AG08396 (cell line): Measurements from ENCODE around the gene MED1.
"Not testable (repeated sequence)": the region's sequence is repeated elsewhere in the genome, so short reads cannot be mapped to it uniquely, and the experiment has no call there.

Source experiments
- DNase-seq: peaks from one replicate; pipeline ENCODE4 v3.0.0; 2012; ENCODE audit warnings: low spot score, mixed read lengths

MED1 gene

DNA sequence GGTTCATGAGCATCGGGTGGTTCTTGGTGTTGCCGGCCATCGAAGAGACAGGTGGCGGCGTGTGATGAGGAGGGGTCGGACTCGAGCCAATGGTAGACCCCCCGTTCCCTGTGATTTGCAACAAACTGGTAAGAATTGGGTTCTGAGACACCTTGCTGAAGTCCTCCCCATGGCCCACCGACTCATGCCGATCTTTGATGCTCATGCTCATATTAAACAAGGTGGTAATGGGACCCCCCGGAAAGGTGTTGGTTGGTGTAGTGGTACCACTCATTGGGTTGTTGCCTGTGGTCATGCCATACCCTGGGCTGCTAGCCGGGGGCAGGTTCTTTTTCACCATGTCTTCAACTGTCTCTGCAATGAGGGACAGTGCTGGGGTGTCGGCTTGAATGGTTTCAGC lies 40.8 kb downstream of the MED1 start:
- DNase-seq = no peak

DNA sequence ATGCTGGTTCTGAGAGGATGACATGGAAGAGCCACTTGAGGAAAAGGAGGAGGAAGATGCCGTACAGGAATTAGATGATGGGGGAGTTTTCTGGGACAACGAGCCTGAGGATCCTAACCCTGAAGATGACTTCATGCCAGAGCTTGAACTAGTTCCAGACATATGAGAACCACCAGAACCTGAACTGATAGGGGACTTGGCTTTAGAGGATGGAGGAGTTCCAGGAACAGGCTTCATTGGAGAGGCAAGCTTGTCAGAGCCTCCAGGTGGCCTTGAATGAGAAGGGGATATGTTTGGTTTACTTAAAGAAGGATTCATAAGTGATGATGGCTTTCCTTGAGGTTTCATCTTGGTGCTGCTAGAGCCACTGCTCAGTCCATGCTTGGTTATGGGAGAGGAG lies 42.7 kb downstream of the MED1 start:
- DNase-seq = no peak

DNA sequence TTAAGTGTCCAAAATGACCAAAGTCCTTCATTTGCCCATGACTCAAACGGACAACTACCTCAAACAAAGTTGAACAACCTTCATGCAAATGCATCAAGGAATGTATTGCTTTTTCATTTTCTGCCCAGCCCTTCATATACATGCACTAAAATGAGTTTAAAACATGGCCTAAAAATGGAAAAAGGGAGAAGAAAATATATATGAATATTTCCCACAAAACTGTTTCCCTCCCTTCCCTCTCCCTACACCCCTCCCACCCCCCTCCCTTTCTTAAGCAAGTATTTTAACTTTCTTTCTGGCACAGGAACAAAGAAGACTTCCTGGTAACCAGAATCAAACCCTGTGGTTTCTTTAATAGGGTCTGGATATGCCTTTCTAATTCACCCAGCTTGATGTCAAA lies 44.1 kb downstream of the MED1 start:
- DNase-seq = no peak

DNA sequence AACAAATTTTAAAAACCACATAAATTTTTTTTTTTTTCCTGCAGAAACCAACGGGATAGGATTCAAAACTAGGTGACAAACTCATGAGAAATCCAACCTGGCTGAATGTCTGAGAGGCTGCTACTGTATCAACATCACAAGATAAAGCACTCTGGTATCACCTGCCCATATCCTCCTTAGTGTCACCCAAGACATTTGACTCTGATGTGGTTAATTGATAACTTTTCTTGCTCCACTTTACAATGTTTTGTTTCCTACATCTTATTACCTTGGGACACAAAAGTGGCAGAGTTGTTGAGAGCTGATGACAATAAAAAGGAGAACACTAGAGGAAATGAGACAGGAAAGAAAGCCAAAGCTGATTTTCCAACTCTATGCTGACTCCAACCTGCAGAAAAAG lies 45.6 kb downstream of the MED1 start:
- DNase-seq = no peak

DNA sequence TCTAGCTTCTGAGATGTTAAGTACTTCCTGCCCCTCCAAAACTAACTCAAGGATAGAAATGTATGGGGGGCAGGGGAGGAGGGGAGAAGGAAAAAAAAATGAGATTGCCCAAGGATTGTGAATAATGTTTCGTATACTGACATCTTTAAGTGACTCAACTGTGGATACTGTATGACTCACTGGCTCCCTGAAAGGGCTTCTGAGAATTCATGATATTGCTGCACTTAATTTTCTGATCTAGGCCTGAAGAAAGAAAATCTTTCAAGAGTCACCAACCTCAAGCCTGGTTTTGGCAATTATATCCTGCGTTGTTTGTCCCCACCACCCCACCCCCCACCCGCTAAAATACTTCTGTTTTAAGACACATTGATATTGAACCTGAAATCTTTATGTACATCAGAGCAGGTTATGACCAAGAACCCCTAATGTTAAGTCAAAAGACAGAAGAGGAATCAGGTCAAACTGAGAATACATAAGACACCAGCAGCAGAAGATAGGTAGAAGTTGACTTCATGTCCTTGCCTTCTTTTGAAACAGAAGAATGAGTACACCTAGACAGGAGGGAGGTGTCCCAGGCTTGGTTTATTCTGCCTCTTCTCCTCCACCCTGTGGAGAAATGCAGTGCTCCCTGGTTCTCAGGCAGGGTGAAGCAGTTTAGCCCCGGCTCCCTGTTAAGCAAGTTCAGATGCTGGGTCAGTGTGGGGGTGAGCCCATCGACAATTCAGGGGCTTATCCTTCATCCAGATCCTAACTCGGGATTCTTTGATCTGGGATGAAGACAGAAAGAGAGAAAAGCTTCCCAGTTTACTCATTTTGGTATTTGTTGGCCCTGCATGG lies 46.3 kb downstream of the MED1 start:
- DNase-seq = peak; percentile 76

DNA sequence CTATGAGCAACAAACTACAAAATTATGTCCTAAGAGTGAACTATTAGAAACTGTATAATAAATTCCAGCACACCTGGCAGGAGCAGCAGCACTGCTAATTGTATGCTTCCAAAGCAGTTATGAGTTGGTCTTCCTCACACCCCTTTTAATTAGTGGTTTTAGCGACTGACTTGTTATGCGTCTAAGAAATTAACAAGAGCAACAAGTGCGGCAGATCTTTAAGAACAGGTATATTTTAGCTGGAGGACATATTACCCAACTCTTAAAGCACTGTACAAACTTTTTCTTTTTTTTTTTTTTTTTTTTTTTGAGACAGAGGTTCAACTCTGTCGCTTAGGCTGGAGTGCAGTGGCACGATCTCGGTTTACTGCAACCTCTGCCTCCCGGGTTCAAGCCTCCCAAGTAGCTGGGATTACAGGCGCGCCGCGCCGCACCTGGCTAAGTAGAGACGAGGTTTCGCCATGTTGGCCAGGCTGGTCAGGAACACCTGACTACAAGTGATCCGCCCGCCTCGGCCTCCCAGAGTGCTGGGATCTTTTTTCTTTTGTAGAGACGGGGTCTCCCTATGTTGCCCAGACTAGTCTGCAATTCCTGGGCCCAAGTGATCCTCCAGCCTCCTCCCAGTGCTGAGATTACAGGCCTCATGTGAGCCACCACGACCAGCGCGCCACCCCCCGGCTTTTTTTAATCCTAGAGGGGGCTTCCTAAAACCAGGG lies 48.0 kb downstream of the MED1 start:
- DNase-seq = no peak

DNA sequence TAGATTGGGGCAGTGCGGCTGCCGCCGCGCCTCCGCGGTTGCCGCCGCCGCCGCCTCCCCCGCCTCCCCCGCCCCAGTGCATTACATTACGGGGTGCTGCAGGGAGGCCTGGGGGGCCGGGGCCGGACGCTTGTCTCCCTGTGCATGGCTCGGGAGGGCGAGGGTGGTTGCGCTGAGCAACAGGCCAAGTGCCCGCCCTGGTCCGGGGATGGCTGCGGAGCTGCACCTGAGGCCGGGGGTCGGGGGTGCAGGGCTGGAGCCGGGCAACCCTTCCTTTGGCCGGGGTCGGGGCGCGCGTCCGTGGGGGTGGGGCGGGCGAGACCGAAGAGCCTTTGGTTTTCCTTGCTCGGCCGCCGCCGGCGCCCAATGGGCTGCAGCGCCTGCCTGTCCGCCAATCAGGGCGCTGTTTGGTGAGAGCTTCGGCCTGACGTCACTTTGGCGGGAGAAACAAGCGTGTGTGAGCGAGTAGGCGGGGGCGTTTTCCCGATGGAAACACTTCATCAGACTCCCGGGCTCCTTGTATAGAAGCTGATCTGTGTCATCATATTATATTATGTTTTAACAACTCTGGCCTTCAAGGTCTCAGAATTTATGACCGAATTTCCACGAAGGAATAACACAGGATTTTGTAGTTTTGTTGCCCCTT lies 48.7 kb downstream of the MED1 start:
- DNase-seq = peak; percentile 97

DNA sequence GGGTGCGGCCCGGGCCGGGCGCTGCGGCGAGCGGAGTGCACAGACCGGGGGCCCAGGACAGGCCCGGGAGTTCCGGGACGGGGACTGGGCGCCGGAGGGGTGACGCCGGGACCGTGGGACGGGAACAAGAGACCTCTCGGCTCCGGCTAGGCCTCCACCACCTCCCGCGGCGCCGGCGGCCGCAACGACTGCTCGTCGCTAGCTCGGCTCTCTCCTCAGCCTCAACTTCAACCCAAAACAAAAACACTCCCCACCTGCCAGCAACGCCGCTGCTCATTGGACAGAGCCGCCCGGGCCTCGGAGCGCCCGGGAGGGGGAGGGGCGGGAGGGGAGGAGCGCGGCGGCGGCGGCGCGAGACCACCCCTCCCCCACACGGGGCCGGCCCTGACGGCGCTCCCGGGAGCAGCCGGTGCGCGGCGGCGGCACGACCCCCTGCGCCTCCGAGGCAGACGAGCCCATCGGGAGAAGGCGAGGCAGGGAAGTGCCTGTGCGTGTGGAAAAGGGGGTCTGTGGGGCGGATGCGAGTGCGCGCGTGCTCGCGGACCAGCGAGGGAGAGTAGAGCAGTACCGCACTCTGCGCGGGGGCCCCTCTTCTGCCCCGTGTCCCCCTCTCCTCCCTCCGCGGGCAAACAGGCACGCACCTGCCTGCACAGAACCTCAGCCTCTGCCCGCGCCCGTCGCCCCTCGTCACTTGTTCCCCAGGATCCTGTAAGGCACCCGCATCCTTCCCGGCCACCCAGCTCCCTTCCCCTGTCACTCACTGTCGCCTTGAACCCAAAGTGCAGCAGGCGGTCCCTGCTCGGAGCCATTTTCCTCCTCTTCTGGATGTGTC lies 49.4 kb downstream of the MED1 start, which contains the start of gene FBXL20:
TSS of gene FBXL20 (minus strand) at position 215 of the 832 bp plus-strand sequence. CDS start 224 bp downstream, outside the sequence.
- DNase-seq = peak; percentile 98

DNA sequence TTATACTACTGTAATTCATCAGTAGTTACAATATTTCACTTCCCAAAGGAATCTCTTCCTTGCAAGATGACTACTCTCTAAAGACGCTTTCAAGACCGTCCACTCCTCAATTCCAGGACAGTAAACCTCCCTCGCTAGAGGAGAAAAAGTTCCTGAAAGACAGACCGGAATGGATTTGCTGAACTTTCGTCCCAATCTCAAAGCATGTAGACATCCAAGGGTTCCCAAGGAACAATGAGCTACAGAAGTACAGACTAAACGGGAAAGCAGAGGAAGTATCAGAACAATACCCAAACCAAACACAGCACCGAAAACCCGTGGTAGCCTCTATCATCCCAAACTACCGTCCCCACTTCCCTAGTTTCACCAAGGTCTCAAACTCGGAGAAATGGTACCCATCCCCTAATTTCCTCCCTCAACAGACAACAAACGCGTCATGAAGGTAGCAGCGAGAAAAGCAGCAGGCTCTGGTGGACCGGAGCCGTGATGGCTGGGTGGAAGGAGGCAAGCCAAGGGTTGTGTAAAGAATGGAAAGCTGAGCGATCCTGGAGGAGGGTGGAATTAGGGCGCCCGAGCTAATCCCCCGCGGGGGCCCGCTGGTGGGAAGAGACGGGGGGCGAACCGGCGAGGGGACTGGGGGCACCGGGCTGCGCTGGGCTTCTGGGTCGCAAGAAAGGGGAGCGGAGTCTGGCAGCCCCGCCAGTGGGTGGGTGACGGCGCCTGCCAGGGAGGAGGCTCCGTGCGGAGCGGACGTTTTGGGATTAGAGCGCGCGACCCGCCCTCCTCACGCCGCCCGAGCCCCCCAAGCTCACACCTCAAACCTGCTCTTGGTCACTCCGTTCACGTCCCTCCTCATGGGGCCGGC lies 50.3 kb downstream of the MED1 start:
- peak; percentile 31 for DNase-seq

DNA sequence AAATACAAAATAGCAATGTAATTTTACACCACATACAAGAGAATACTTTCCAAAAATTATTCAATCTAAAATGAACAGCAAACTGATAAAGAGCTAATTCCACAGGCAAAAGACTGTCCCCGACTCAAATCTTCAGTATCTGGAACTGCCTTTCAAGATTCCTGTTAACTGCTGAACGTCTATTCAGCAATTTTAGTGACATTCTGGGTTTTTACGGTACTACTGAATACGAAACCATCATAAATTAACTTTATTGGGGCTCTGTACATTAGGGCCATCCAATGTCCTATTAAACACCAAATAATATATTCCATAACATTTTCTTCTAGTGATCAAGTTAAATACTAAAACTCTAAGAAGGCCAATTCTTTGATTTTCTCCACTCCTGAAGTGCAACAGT lies 51.3 kb downstream of the MED1 start:
- DNase-seq = no peak

DNA sequence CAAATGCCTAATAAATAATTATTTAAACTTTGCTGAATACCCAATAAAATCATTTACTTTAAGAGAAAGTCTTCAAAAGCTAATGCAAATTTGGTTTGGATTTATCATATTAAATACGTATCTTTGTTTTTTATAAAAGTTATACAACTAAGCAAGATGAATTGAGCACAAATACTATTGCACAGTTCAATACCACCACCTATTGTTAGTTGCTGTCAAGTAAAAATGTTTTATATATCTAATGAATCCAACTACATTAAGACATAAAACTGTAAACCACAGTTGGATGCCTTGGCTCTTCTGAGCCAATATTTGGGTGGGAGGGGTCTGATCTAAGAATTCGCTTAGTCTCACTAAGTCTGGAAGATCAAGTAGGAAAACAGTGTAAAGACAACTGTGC lies 57.3 kb downstream of the MED1 start:
- no peak for DNase-seq

DNA sequence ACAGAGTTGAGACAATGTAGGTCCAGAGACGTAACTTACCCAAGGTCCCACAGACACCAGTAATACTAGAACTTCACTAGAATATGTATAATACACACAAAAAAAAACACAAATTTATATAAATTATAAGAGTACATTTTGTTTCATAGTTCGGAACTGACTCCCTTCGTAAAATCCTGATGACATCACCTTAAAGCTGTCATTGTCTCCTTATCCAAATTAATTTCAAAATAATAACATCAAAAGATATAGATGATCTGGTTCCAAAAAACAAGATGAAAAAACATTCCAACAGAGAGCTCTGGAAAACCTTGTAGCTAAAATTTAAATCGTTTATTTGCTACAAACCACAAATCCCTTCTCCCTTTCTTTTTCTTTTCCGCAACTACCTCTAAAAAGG lies 59.6 kb downstream of the MED1 start:
- DNase-seq = no peak

DNA sequence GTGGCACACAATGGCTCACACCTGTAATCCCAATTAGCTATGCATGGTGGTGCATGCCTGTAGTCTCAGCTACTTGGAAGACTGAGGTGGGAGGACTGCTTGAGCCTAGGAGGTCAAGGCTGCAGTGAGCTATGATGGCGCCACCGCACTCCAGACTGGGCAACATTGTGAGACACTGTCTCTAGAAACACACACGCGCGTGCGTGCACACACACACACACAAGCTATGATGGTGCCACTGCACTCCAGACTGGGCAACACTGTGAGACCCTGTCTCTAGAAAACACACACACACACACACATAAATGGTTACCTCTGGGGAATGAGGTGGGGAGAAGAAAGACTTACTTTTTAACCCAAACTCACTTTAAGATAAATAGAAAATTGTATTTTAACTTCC lies 66.0 kb downstream of the MED1 start:
- DNase-seq = no peak

DNA sequence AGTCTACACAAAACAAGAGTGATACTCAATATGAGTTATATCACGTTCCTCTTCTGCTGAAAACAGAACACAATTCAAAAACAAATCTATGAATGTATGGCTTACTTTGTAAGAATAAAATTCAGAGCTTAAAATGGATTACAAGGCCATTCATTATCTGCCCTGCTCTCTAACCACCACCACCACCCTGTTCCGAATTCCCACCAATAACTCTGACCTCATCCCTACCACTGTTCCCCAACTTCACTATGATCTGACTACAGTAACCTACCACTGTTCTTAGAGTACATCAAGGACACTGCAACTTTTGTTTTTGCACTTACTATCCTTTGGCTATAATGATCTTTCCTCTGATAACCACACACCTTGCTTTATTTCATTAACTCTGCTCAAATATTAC lies 70.9 kb downstream of the MED1 start:
- no peak for DNase-seq

DNA sequence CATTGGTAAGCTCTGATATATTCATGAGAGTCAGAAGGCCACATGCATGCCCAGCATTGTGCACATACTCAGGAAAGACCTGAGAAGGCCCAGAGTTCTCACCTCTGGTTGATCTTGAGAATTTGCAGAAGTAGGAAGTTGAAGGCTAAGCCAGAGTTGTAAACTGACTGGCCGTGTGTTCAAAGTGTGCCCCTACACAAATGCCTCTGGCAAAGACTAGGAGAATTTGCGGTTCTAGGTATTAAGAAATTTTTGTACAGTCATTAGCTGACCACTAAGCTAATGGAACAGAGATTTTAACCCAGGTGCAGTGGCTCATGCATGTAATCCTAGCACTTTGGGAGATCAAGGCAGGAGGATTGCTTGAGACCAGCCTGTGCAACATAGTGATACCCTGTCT lies 74.6 kb downstream of the MED1 start:
- DNase-seq = no peak

DNA sequence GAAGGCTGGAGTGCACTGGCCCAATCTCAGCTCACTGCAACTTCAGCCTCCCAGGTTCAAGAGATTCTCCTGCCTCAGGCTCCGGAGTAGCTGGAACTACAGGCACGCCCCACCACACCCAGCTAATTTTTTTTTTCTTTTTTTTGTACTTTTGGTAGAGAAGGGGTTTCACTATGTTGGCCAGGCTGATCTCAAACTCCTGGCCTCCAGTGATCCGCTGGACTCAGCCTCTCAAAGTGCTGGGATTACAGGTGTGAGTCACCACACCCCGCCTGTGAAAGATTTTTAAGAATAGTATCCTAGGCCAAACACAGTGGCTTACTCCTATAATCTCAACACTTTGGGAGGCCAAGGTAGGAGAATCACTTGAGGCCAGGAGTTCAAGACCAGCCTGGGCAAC lies 83.3 kb downstream of the MED1 start:
- not testable (repeated sequence) for DNase-seq

DNA sequence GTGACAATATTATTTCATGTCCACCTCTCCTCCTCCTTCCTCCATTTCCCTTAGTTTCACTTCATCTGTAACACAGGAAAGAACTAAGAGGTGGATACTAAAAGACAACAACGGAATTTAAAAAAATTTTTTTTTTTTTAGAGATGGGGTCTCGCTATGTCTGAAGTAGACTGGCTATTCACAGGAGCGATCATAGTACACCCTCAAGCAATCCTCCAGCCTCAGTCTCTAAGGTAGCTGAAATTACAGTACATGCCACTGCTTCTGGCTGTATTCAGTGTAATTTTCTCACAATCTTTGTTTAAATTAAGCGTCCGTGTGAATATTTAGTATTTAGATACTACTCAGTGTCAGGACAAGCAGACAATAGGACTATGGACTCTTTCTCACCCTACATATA lies 85.2 kb downstream of the MED1 start:
- DNase-seq = no peak

DNA sequence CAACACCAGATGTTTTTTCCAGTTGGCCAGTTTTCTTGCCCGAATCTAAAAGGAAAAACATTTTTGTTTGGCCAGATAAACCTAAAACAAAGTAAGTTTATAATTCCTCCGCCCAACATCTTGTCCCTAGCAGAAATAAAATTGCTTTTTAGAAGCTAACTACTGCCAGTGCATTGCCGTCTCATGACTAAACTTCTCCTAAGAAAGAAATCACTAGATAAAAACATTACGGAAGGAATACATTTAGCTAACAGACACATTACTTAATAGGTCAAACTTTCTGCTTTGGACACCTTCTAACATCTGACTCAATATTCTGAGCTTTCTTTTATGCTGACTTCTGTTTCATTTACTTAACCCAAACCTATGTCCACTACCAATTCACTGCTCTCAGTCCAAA lies 85.8 kb downstream of the MED1 start:
- peak; percentile 44 for DNase-seq

DNA sequence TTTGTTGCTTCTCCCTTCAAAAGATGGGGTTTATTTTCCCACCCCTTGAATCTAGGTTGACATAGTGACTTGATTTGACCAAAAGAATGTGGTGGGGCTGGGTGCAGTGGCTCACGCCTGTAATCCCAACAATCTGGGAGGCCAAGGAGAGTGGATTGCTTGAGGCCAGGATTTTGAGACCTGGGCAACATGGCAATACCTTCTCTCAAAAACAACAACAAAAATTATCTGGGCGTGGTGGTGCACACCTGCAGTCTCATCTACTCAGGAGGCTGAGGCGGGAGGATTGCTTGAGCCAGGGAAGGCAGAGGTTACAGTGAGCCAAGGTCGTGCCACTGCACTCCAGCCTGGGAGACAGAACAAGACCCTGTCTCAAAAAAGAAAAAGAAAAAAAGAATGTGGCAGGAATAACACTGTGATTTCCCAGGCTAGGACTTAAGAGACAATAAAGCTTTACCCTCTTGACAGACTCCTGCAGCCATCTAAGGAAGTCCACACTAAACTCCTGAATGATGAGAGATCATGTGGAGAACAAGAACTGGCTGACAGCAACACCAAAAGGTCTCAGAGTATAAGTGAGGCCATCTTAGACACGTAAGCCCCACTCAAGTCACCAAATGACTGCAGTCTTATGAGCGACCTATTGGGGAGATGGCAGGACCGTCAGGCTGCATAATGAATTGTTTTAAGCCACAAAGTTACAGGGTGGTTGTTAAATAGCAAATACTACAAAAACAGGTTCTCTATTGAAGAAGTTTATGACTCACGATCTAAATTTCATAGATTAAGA lies 86.6 kb downstream of the MED1 start:
- no peak for DNase-seq

DNA sequence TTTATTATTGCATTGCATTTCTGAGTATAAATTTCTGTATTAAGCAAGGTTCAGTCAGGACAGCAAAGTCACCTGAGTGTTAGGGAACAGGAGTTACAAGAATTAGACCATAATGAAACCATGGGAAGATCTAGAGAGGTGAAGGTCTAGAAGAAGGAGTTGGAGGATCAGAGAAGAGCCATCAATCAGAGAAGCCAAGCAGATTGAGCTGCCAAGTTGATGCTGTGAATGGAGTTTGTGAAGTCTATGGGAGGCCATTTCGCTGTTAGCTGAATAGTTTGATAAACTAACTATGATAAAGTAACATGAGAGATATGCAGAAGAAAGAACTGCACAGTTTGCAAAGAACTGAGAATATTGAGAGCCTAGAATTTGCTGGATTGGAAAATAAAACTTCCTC lies 90.0 kb downstream of the MED1 start:
- DNase-seq = no peak
